CD4-positive, alpha-beta T cell (primary cell): ENCODE data around the gene CAMTA1. TPM values are rescaled to one million over a fixed set of nuclear protein-coding genes. Genes with fewer than 3 reads are reported as not detected.

Experiments used
- ATAC-seq: fragments of 200-7000 bp; cut with Tn5 transposase; one replicate; pipeline ENCODE4 v1.10.0; 2022; ENCODE audit warnings: mild to moderate bottlenecking; ENCODE audit not compliant: poor library complexity
- CTCF ChIA-PET: fragments of 350-600 bp; sonication (Branson Sonifier 250); formaldehyde crosslinking; loops from one replicate; lab custom pipeline; 2021; ENCODE audit warnings: antibody characterized with exemption, inconsistent platforms; lab: Charles Lee
- POLR2A ChIA-PET: fragments of 350-600 bp; sonication (Branson Sonifier 250); formaldehyde crosslinking; loops from one replicate; lab custom pipeline; 2021; ENCODE audit warnings: antibody characterized with exemption, inconsistent platforms; lab: Charles Lee
- DNase-seq, 14 experiments: peaks; one replicate each; pipeline ENCODE4 v3.0.0-alpha.2; 2013 to 2020; ENCODE audit warnings: mixed read lengths in 2 of 14
- H3K27ac ChIP-seq, 2 donors: one replicate each; pipeline versions ENCODE4 v1.5.1 to v1.7.0; 2013; ENCODE audit warnings: low read length in 2 of 2, low read depth in 1 of 2, mild to moderate bottlenecking in 1 of 2
- H3K27me3 ChIP-seq, 2 experiments: 1 replicate in 1 of 2; 2 replicates in 1 of 2; pipeline versions ENCODE4 v1.6.1 to v1.7.0; 2013; ENCODE audit warnings: low read length in 2 of 2, control low read depth in 1 of 2, mild to moderate bottlenecking in 1 of 2, moderate library complexity in 1 of 2; ENCODE audit not compliant: insufficient read depth in 2 of 2, control insufficient read depth in 1 of 2
- H3K36me3 ChIP-seq: one replicate; pipeline ENCODE4 v1.6.1; 2013; ENCODE audit warnings: low read length, control low read depth; ENCODE audit not compliant: insufficient read depth
- H3K4me1 ChIP-seq: one replicate; pipeline ENCODE4 v1.6.1; 2013; ENCODE audit warnings: low read length, control low read depth; ENCODE audit not compliant: insufficient read depth
- H3K4me3 ChIP-seq: one replicate; pipeline ENCODE4 v1.5.1; 2013; ENCODE audit warnings: mild to moderate bottlenecking, low read length, moderate library complexity
- H3K9me3 ChIP-seq, 2 experiments: 1 replicate in 1 of 2; 2 replicates in 1 of 2; pipeline versions ENCODE4 v1.6.1 to v1.7.0; 2013; ENCODE audit warnings: low read length in 2 of 2, mild to moderate bottlenecking in 2 of 2, control low read depth in 1 of 2, moderate library complexity in 1 of 2; ENCODE audit not compliant: control insufficient read depth in 1 of 2, insufficient read depth in 1 of 2
- H3K27ac Mint-ChIP-seq: one replicate; pipeline ENCODE4 v1.8.0; 2020; ENCODE audit warnings: mixed read lengths
- H3K27me3 Mint-ChIP-seq: one replicate; pipeline ENCODE4 v1.8.0; 2021; ENCODE audit warnings: mixed read lengths
- H3K36me3 Mint-ChIP-seq: one replicate; pipeline ENCODE4 v1.8.0; 2021; ENCODE audit warnings: low read depth, mixed read lengths
- H3K4me1 Mint-ChIP-seq: one replicate; pipeline ENCODE4 v1.8.0; 2021; ENCODE audit warnings: low read depth, mixed read lengths
- H3K4me3 Mint-ChIP-seq: one replicate; pipeline ENCODE4 v1.8.0; 2020; ENCODE audit warnings: mild to moderate bottlenecking, mixed read lengths
- H3K9me3 Mint-ChIP-seq: one replicate; pipeline ENCODE4 v1.8.0; 2020; ENCODE audit warnings: mixed read lengths
- CTCF ChIP-seq: fragments of 200-600 bp; IDR thresholded peaks from one replicate; pipeline ENCODE4 v1.8.0; 2022; ENCODE audit warnings: antibody characterized with exemption, mild to moderate bottlenecking
- intact Hi-C, 2 experiments: fragments of 100-400 bp; cut with DNase I in 1 of 2; cut with micrococcal nuclease in 1 of 2; formaldehyde crosslinking; loops; one replicate each; pipeline versions ENCODE4 v1.15.1 to v1.9.0; 2023 to 2025; cut with DNase I, micrococcal nuclease
- total RNA-seq, 174 experiments: library from RNA in 2 of 174; stranded (reverse) in 2 of 174; gene quantifications; one replicate each; pipeline ENCODE4 v1.2.3 and lab custom pipeline; 2021 to 2026

The CAMTA1 gene
- total RNA-seq, 2 experiments from 2014 or later = 38.6 to 39.3 TPM

- TF ChIP-seq CTCF = no peak
- Mint-ChIP-seq H3K9me3 (peaks cover 1% of the 10 kb centered on the region), H3K36me3 (no peaks in the 10 kb centered on the region), H3K27me3 (peaks cover 36% of the 10 kb centered on the region), H3K4me3 (no peak overlapping the region), H3K27ac (no peak overlapping the region), H3K4me1 (no peaks in the 10 kb centered on the region)
- Histone ChIP-seq H3K9me3 (peaks cover 0 to 18% of the 10 kb centered on the region in 2 experiments), H3K36me3 (no peaks in the 10 kb centered on the region), H3K27me3 (peaks cover 0 to 6% of the 10 kb centered on the region in 2 experiments), H3K4me3 (no peak overlapping the region), H3K27ac (no peak overlapping the region), H3K4me1 (no peaks in the 10 kb centered on the region)
- intact Hi-C loops = no loop called here
- CTCF ChIA-PET = no interaction called here
- POLR2A ChIA-PET = no interaction called here
- DNase-seq = no peak
- no peak for ATAC-seq
Measured at GRCh38 chr1:7281821-7282220, 496.6 kb downstream of the CAMTA1 start.

GRCh38 chr1:7284839-7285435, 499.7 kb downstream of the CAMTA1 start:
- no peaks in the 10 kb centered on the region for H3K36me3 ChIP-seq
- ChIA-PET CTCF (no interaction called here), POLR2A (no interaction called here)
- H3K4me3 Mint-ChIP-seq = no peak overlapping the region
- peaks cover 44% of the 10 kb centered on the region for H3K27me3 Mint-ChIP-seq
- H3K27ac ChIP-seq = no peak overlapping the region
- TF ChIP-seq CTCF = no peak
- H3K36me3 Mint-ChIP-seq = no peaks in the 10 kb centered on the region
- H3K4me1 Mint-ChIP-seq = no peaks in the 10 kb centered on the region
- no peak overlapping the region for H3K27ac Mint-ChIP-seq
- no peak overlapping the region for H3K4me3 ChIP-seq
- H3K9me3 Mint-ChIP-seq = no peaks in the 10 kb centered on the region
- ATAC-seq (no peak), DNase-seq (no peak)
- peaks cover 0 to 11% of the 10 kb centered on the region in 2 experiments for H3K9me3 ChIP-seq
- intact Hi-C loops = no loop called here
- H3K4me1 ChIP-seq = no peaks in the 10 kb centered on the region
- peaks cover 0 to 5% of the 10 kb centered on the region in 2 experiments for H3K27me3 ChIP-seq

GRCh38 chr1:7285856-7286454, 500.7 kb downstream of the CAMTA1 start:
- no peak for DNase-seq
- H3K27ac Mint-ChIP-seq = no peak overlapping the region
- Histone ChIP-seq H3K27ac (no peak overlapping the region), H3K4me3 (no peak overlapping the region), H3K27me3 (peaks cover 0 to 2% of the 10 kb centered on the region in 2 experiments), H3K9me3 (peaks cover 0 to 6% of the 10 kb centered on the region in 2 experiments), H3K4me1 (no peaks in the 10 kb centered on the region), H3K36me3 (no peaks in the 10 kb centered on the region)
- TF ChIP-seq CTCF = no peak
- H3K4me1 Mint-ChIP-seq = no peaks in the 10 kb centered on the region
- no peaks in the 10 kb centered on the region for H3K36me3 Mint-ChIP-seq
- POLR2A ChIA-PET = no interaction called here
- no peak for ATAC-seq
- CTCF ChIA-PET = no interaction called here
- H3K27me3 Mint-ChIP-seq = peaks cover 35% of the 10 kb centered on the region
- no peaks in the 10 kb centered on the region for H3K9me3 Mint-ChIP-seq
- intact Hi-C loops = no loop called here
- no peak overlapping the region for H3K4me3 Mint-ChIP-seq
